Heart left ventricle (tissue), 13 donors: ENCODE measurements around the gene TBC1D4.

Source experiments
- CTCF ChIP-seq, 12 donors: fragments of 200-600 bp; sonication (generic) in 4 of 12; IDR thresholded peaks; one replicate each; pipeline versions ENCODE4 v1.5.0 to v1.8.0; 2018 to 2022; ENCODE audit warnings: antibody characterized with exemption in 12 of 12, mild to moderate bottlenecking in 5 of 12
- POLR2A ChIP-seq, 2 donors: fragments of 450-650 bp; IDR thresholded peaks; one replicate each; pipeline ENCODE4 v1.6.1; 2017; ENCODE audit warnings: antibody characterized with exemption in 2 of 2, mild to moderate bottlenecking in 2 of 2, moderate library complexity in 2 of 2
- donor health status: ischemic (EF 13 %, LVEDD 7.1; RV severe dilation, severe dysfunction).
- donor health status: DM: no; HTN: yes; CAD: no.
- donor health status: DM: no; HTN: no; CAD: no.
- donor health status: ischemic (EF 25% LVEDD 6.9; RV normal size, moderate dysfunction).
- donor health status: ischemic (EF 25% LVEDD 5.7; RV mildly dilated, moderate dysfunction).
- donor health status: ischemic (EF 35%, LVEDD 5.7; RV mildly dilated, moderate dysfunction).
- donor health status: nonischemic (EF 11% LVEDD 7.7; RV severe dilation, severe dysfunction).
- donor health status: DM: yes; HTN: yes; CAD: no.
- donor health status: PGD.
- donor health status: ischemic (EF 29% LVEDD 5.4; RV normal size, mild dysfunction).
- donor health status: nonischemic (EF 23%, LVEDD 6.1; RV moderate dilation, normal function).

GRCh38 chr13:75460644-75461043 is 21.3 kb downstream of the TBC1D4 start:
- no peak for TF ChIP-seq CTCF (IDR thresholded peaks at IDR 0.05)
- TF ChIP-seq POLR2A (IDR thresholded peaks at IDR 0.05): no peak
